ENCODE results near the gene EFNA2. TPM values are rescaled to one million over a fixed set of nuclear protein-coding genes. Genes with fewer than 3 reads are reported as not detected.

Gene EFNA2
- total and polyA plus RNA-seq, 2 of the 4 experiments (the other 2 are of a cell fraction) = not detected

GRCh38 chr19:1281569-1282287 lies 3.9 kb upstream of the EFNA2 start:
- peaks cover 26% of the 10 kb centered on the region for H3K27me3 ChIP-seq (ENCODE audit: control insufficient read depth, insufficient read depth, low read length)
- in situ Hi-C loops (cut with MboI; ENCODE audit: low sequenced_read_pairs) = loop anchor here (5.0 kb wide), 1 partner anchor 81 kb away; no protein-coding TSS in a partner anchor

More at GRCh38 chr19:1281569-1282287, 3.9 kb upstream of the EFNA2 start:
- no peaks in the 10 kb centered on the region for H3K9me1 ChIP-seq (ENCODE audit: insufficient read depth, low read length)
- H3K79me1 ChIP-seq (ENCODE audit: low read depth in 1 of 2, low read length in 2 of 2) = peaks cover 3 to 22% of the 10 kb centered on the region in 2 experiments; a peak in 3 of 4 replicates
- peak overlapping the region; percentile 28 for H2AK9ac ChIP-seq (replicated peaks; ENCODE audit: low read depth, low read length, poor library complexity)
- H3K18ac ChIP-seq (ENCODE audit: low read depth, low read length) = no peak overlapping the region
- no peak overlapping the region for H2AK5ac ChIP-seq (ENCODE audit: low read depth, low read length)
- H3K36me3 ChIP-seq (ENCODE audit: control insufficient read depth, insufficient read depth, low read length) = peaks cover 8% of the 10 kb centered on the region
- no peak overlapping the region for H3K4me2 ChIP-seq (ENCODE audit: low read depth, low read length)
- no peak overlapping the region for H4K5ac ChIP-seq (ENCODE audit: low read depth, low read length)
- no peak overlapping the region for H4K91ac ChIP-seq (ENCODE audit: insufficient read depth, low read depth, low read length)
- no peak overlapping the region for H3K14ac ChIP-seq (replicated peaks; ENCODE audit: low read depth, low read length)
- peaks cover 16% of the 10 kb centered on the region for H4K20me1 ChIP-seq (ENCODE audit: insufficient read depth, low read length)
- H4K8ac ChIP-seq (ENCODE audit: low read depth in 2 of 2, low read length in 2 of 2) = no peak overlapping the region
- ATAC-seq (ENCODE audit: low read depth) (no peak), DNase-seq (no peak)
- TF ChIP-seq CEBPB (IDR thresholded peaks at IDR 0.05; ENCODE audit: low read depth, low read length) (no peak), BHLHE40 (IDR thresholded peaks at IDR 0.05; ENCODE audit: low read depth, low read length) (no peak), FOS (IDR thresholded peaks at IDR 0.05; ENCODE audit: low read depth, low read length) (no peak)
- no peak overlapping the region for H2BK5ac ChIP-seq (ENCODE audit: low read depth, low read length, poor library complexity, severe bottlenecking)
- CTCF ChIA-PET = no interaction called here
- no peak overlapping the region for H2AFZ ChIP-seq (replicated peaks; ENCODE audit: low read length, poor library complexity)
- H3K4ac ChIP-seq (ENCODE audit: low read depth, low read length) = no peak overlapping the region
- no peak overlapping the region for H3K27ac ChIP-seq (ENCODE audit: insufficient read depth, low read length)
- H3K23ac ChIP-seq (ENCODE audit: low read depth, low read length) = no peak overlapping the region
- dilution Hi-C loops (cut with HindIII; ENCODE audit: low sequenced_read_pairs, unreplicated experiment) (no loop called here), intact Hi-C loops (cut with micrococcal nuclease) (no loop called here)
- no peaks in the 10 kb centered on the region for H3K4me1 ChIP-seq (ENCODE audit: control insufficient read depth, insufficient read depth, low read length)
- H3K9me3 ChIP-seq (ENCODE audit: control insufficient read depth, insufficient read depth, low read length) = no peaks in the 10 kb centered on the region
- 73% methylated on average over 9 of the region's 15 CpGs; no CpG with 5 or more reads in 1 of the 2 experiments for WGBS, 2 experiments (ENCODE audit: extremely low coverage in 2 of 2, insufficient read length in 1 of 2)
- POLR2A ChIA-PET (ENCODE audit: unreplicated experiment) = no interaction called here
- H2BK120ac ChIP-seq (ENCODE audit: low read depth, low read length) = no peak overlapping the region
- no peak overlapping the region for H2BK15ac ChIP-seq (ENCODE audit: low read depth, low read length)
- H3K4me3 ChIP-seq (ENCODE audit: insufficient read depth, low read depth, low read length) = no peak overlapping the region
- no TSS peak for BruUV-seq (replicated peaks)
- H2BK20ac ChIP-seq (ENCODE audit: low read depth, low read length) = no peak overlapping the region
- H3K9ac ChIP-seq (ENCODE audit: low read depth, low read length) = no peak overlapping the region
- no peak overlapping the region for H3K56ac ChIP-seq (ENCODE audit: extremely low read depth, insufficient read depth, low read length)

Data from IMR-90 (cell line).